Measurements from ENCODE around the gene CARMIL1.
A peak's percentile ranks its signal among the peaks of the same experiment; 100 is the strongest.

The CARMIL1 gene

GRCh38 chr6:25337431-25337830, 58.3 kb downstream of the CARMIL1 start:
- no peak for DNase-seq

- no peak for DNase-seq
These were observed 61.4 kb downstream of the CARMIL1 start for GRCh38 chr6:25340431-25341202.

- no peak for DNase-seq
These were observed 62.0 kb downstream of the CARMIL1 start for GRCh38 chr6:25341203-25341552.

- no peak for DNase-seq
These were observed 62.9 kb downstream of the CARMIL1 start for GRCh38 chr6:25341923-25342619.

GRCh38 chr6:25342802-25343201, 63.6 kb downstream of the CARMIL1 start:
- no peak for DNase-seq

GRCh38 chr6:25343984-25344383, 64.8 kb downstream of the CARMIL1 start:
- no peak for DNase-seq

GRCh38 chr6:25344827-25345226, 65.7 kb downstream of the CARMIL1 start:
- no peak for DNase-seq

- no peak for DNase-seq
These were observed 66.9 kb downstream of the CARMIL1 start for GRCh38 chr6:25346064-25346463.

GRCh38 chr6:25350573-25350972, 71.4 kb downstream of the CARMIL1 start:
- DNase-seq, result no peak

- DNase-seq, result no peak
These were observed 72.3 kb downstream of the CARMIL1 start for GRCh38 chr6:25351485-25351884.

- no peak for DNase-seq
These were observed 73.1 kb downstream of the CARMIL1 start for GRCh38 chr6:25352285-25352684.

GRCh38 chr6:25354078-25354932, 75.1 kb downstream of the CARMIL1 start:
- no peak for DNase-seq

GRCh38 chr6:25359191-25359861, 80.2 kb downstream of the CARMIL1 start:
- DNase-seq, result peak; percentile 21

- no peak for DNase-seq
These were observed 80.7 kb downstream of the CARMIL1 start for GRCh38 chr6:25359891-25360290.

GRCh38 chr6:25360621-25361020, 81.4 kb downstream of the CARMIL1 start:
- DNase-seq, result no peak

GRCh38 chr6:25363427-25363826, 84.3 kb downstream of the CARMIL1 start:
- no peak for DNase-seq

GRCh38 chr6:25365154-25365553, 86.0 kb downstream of the CARMIL1 start:
- DNase-seq, result no peak

- DNase-seq, result no peak
These were observed 87.8 kb downstream of the CARMIL1 start for GRCh38 chr6:25366903-25367545.

- DNase-seq, result no peak
These were observed 89.9 kb downstream of the CARMIL1 start for GRCh38 chr6:25369036-25369432.

GRCh38 chr6:25369433-25370177, 90.4 kb downstream of the CARMIL1 start:
- DNase-seq, result no peak

GRCh38 chr6:25370178-25371036, 91.2 kb downstream of the CARMIL1 start:
- DNase-seq, result no peak
